PC-9 (cell line): ENCODE measurements around the gene NCK2.

Experiments used
- EZH2 ChIP-seq: fragments of 200-600 bp; sonication (generic); IDR thresholded peaks from 2 replicates; pipeline ENCODE4 v1.8.0; 2017; ENCODE audit warnings: antibody characterized with exemption, low read depth
- TF ChIP-seq, protein P1 (sequence below): fragments of 200-600 bp; sonication (generic); conservative IDR thresholded peaks from 2 replicates; pipeline ENCODE4 v1.6.1; 2017; ENCODE audit warnings: mixed run types, antibody characterized with exemption, mild to moderate bottlenecking, moderate library complexity

- TF ChIP-seq, protein P1, sequence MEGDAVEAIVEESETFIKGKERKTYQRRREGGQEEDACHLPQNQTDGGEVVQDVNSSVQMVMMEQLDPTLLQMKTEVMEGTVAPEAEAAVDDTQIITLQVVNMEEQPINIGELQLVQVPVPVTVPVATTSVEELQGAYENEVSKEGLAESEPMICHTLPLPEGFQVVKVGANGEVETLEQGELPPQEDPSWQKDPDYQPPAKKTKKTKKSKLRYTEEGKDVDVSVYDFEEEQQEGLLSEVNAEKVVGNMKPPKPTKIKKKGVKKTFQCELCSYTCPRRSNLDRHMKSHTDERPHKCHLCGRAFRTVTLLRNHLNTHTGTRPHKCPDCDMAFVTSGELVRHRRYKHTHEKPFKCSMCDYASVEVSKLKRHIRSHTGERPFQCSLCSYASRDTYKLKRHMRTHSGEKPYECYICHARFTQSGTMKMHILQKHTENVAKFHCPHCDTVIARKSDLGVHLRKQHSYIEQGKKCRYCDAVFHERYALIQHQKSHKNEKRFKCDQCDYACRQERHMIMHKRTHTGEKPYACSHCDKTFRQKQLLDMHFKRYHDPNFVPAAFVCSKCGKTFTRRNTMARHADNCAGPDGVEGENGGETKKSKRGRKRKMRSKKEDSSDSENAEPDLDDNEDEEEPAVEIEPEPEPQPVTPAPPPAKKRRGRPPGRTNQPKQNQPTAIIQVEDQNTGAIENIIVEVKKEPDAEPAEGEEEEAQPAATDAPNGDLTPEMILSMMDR, result no peak
- no peak for TF ChIP-seq EZH2
These were observed 121.8 kb downstream of the NCK2 start for GRCh38 chr2:105866216-105867185.
